ENCODE measurements around the gene ANKRD50. TPM values are rescaled to one million over a fixed set of nuclear protein-coding genes. Genes with fewer than 3 reads are reported as not detected.

The ANKRD50 gene
- total and polyA plus RNA-seq, 9 of the 15 experiments (the other 6 are each of a cell fraction or from before 2014, with no cell fraction given), result 2.0 to 8.0 (median 6.2) TPM

DNA sequence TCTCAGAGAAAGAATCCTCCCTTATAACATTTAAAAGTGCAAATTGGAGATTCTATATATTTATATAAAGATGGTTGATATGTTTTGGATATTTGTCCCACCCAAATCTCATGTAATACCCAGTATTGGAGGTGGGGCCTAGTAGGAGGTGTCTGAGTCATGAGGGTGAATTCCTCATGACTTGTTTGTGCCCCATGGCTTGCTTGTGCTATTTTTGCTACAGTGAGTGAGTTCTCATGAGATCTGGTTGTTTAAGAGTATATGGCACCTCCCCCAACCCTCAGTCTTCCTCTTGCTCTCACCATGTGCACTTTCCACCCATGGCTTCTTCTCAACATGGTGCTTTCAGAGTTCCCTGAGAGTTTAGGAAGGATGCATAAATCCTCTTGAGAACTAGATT, 9.5 kb upstream of the ANKRD50 start (continued):
- no peak for TF ChIP-seq BRD9 (IDR thresholded peaks at IDR 0.05; ENCODE audit: low read depth, partially characterized antibody)
- no peak for TF ChIP-seq GATAD2B (IDR thresholded peaks at IDR 0.05; ENCODE audit: borderline replicate concordance)

GRCh38 chr4:124717101-124717500, 4.6 kb upstream of the ANKRD50 start:
- FAIRE-seq (no peak), ATAC-seq (no peak), DNase-seq (ENCODE audit: extremely low read depth in 1 of 4, low spot score in 3 of 4) (no peak)
- Histone ChIP-seq H3K9me3 (replicated peaks; ENCODE audit: control insufficient read depth, insufficient read depth, low read depth, low read length) (no peaks in the 10 kb centered on the region), H3K9me1 (ENCODE audit: control insufficient read depth, insufficient read depth, low read length) (no peaks in the 10 kb centered on the region), H2AFZ (ENCODE audit: low read depth, low read length) (no peak overlapping the region), H3K4me2 (ENCODE audit: insufficient read depth, low read length) (no peak overlapping the region), H3K4me1 (replicated peaks in 1 of 2; ENCODE audit: control insufficient read depth in 2 of 2, insufficient read depth in 2 of 2, low read length in 2 of 2) (peaks cover 0 to 6% of the 10 kb centered on the region in 2 experiments; a peak in 4 of 5 replicates), H3K4me3 (no peak overlapping the region), H3K27me3 (ENCODE audit: control insufficient read depth in 2 of 2, insufficient read depth in 2 of 2, low read length in 2 of 2) (no peaks in the 10 kb centered on the region), H3K79me2 (ENCODE audit: control insufficient read depth, insufficient read depth, low read length) (0 out of 3 replicates have a peak, but pooled peaks cover under 1% of the 10 kb centered on the region), H4K20me1 (replicated peaks; ENCODE audit: control insufficient read depth, insufficient read depth, low read length) (no peaks in the 10 kb centered on the region), H3K36me3 (ENCODE audit: control insufficient read depth, insufficient read depth, low read length) (no peaks in the 10 kb centered on the region), H3K9ac (ENCODE audit: insufficient read depth in 1 of 2, low read depth in 2 of 2, low read length in 2 of 2) (no peak overlapping the region), H3K27ac (ENCODE audit: extremely low read depth, low read depth, low read length) (no peak overlapping the region)
- intact Hi-C loops (cut with micrococcal nuclease), result loop anchor here (10.0 kb wide), 3 partner anchors 122 to 568 kb away; no protein-coding TSS in a partner anchor
- no TSS peak for BruUV-seq (replicated peaks)
- ChIA-PET POLR2A (no interaction called here), CTCF (ENCODE audit: low intra/inter-chr PET ratio) (no interaction called here)
- in situ Hi-C loops (cut with MboI), result no loop called here
- TF ChIP-seq ZC3H11A (IDR thresholded peaks at IDR 0.05; ENCODE audit: low read depth, low read length), result no peak
- no peak for TF ChIP-seq PURB (CRISPR knock-in tag; IDR thresholded peaks at IDR 0.05; ENCODE audit: low read depth)
- TF ChIP-seq ZZZ3 (IDR thresholded peaks at IDR 0.05), result no peak
- no peak for TF ChIP-seq TBP (optimal IDR thresholded peaks at IDR 0.05; ENCODE audit: low read depth, low read length)
- TF ChIP-seq FOXJ2 (tag; IDR thresholded peaks at IDR 0.05), result no peak
- TF ChIP-seq CREM (IDR thresholded peaks at IDR 0.05; ENCODE audit: low read depth), result no peak
- TF ChIP-seq WHSC1 (IDR thresholded peaks at IDR 0.05; ENCODE audit: low read length), result no peak
- 71% methylated on average over 4 of the region's 4 CpGs for WGBS (ENCODE audit: insufficient coverage, low coverage, missing lambda C conversion rate)
